Duodenal mucosa (tissue), 2 donors: ENCODE measurements around the gene FSIP2.

ENCODE experiments used
- H3K27ac ChIP-seq: one replicate; pipeline ENCODE4 v1.7.0; 2013; ENCODE audit warnings: low read depth, low read length
- H3K27me3 ChIP-seq, 2 donors: one replicate each; pipeline ENCODE4 v1.7.0; 2013; ENCODE audit warnings: low read length in 2 of 2, control low read depth in 1 of 2; ENCODE audit not compliant: insufficient read depth in 2 of 2, control insufficient read depth in 1 of 2
- H3K36me3 ChIP-seq, 2 donors: one replicate each; pipeline ENCODE4 v1.7.0; 2013; ENCODE audit warnings: low read length in 2 of 2, control low read depth in 1 of 2; ENCODE audit not compliant: insufficient read depth in 2 of 2, control insufficient read depth in 1 of 2
- H3K4me1 ChIP-seq, 2 donors: one replicate each; pipeline ENCODE4 v1.7.0; 2013; ENCODE audit warnings: low read length in 2 of 2, control low read depth in 1 of 2; ENCODE audit not compliant: insufficient read depth in 2 of 2, control insufficient read depth in 1 of 2
- H3K4me3 ChIP-seq, 2 donors: one replicate each; pipeline ENCODE4 v1.7.0; 2013; ENCODE audit warnings: low read length in 2 of 2, low read depth in 1 of 2
- H3K9ac ChIP-seq, 2 donors: one replicate each; pipeline ENCODE4 v1.7.0; 2013; ENCODE audit warnings: low read length in 2 of 2, low read depth in 1 of 2
- H3K9me3 ChIP-seq, 2 donors: one replicate each; pipeline ENCODE4 v1.7.0; 2013; ENCODE audit warnings: low read length in 2 of 2, control low read depth in 1 of 2; ENCODE audit not compliant: control insufficient read depth in 1 of 2

FSIP2 gene

GRCh38 chr2:185806783-185807182, 68.2 kb downstream of the FSIP2 start:
- H3K4me1 ChIP-seq: no peaks in the 10 kb centered on the region

DNA sequence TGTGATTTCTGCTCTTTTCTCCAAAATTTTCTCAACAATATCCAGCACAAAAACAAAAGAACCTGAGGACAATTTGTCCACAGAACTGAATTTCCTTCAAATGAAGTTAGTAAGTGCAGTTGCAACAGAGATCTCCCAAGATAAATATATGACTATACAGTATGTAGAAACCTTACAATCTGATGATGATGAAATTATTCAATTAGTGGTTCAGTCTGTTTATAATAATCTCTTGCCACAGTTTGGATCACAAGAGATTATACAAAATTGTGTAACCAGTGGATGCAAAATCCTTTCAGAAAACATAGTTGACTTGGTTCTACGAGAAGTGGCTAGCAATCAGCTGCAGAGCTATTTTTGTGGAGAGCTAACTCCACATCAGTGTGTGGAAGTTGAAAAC, 68.7 kb downstream of the FSIP2 start:
- Histone ChIP-seq H3K27me3 (no peaks in the 10 kb centered on the region), H3K27ac (no peak overlapping the region), H3K4me1 (no peaks in the 10 kb centered on the region), H3K36me3 (no peaks in the 10 kb centered on the region), H3K9ac (no peak overlapping the region), H3K9me3 (peaks cover 0 to 2% of the 10 kb centered on the region in 2 donors), H3K4me3 (no peak overlapping the region)

More at GRCh38 chr2:185806783-185807182, 68.2 kb downstream of the FSIP2 start:
- Histone ChIP-seq H3K36me3 (no peaks in the 10 kb centered on the region), H3K27me3 (no peaks in the 10 kb centered on the region), H3K9me3 (peaks cover 0 to 2% of the 10 kb centered on the region in 2 donors), H3K4me3 (no peak overlapping the region), H3K9ac (no peak overlapping the region), H3K27ac (no peak overlapping the region)

GRCh38 chr2:185811580-185811979, 73.0 kb downstream of the FSIP2 start:
- no peaks in the 10 kb centered on the region for H3K36me3 ChIP-seq
- H3K9ac ChIP-seq: no peak overlapping the region
- no peaks in the 10 kb centered on the region for H3K4me1 ChIP-seq
- H3K27me3 ChIP-seq: no peaks in the 10 kb centered on the region
- no peak overlapping the region for H3K4me3 ChIP-seq
- H3K9me3 ChIP-seq: peaks cover 0 to 2% of the 10 kb centered on the region in 2 donors
- H3K27ac ChIP-seq: no peak overlapping the region

DNA sequence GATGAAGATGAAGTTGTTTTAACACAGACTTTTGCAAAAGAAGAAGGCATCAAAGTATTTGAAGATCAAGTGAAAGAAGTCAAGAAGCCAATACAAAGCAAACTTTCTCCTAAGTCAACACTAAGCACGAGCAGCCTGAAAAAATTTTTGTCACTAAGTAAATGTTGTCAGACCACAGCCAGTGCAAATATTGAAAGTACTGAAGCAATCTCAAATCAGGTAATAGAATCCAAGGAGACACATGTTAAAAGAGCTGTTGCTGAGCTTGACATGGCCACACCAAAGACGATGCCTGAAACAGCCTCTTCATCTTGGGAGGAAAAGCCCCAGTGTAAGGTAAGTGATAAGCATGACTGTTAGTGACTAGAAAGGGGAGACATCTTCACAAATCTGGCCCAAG, 75.1 kb downstream of the FSIP2 start:
- H3K27me3 ChIP-seq: no peaks in the 10 kb centered on the region
- H3K4me1 ChIP-seq: no peaks in the 10 kb centered on the region
- no peak overlapping the region for H3K4me3 ChIP-seq
- no peak overlapping the region for H3K27ac ChIP-seq
- no peaks in the 10 kb centered on the region for H3K36me3 ChIP-seq
- peaks cover 0 to 2% of the 10 kb centered on the region in 2 donors for H3K9me3 ChIP-seq
- no peak overlapping the region for H3K9ac ChIP-seq

DNA sequence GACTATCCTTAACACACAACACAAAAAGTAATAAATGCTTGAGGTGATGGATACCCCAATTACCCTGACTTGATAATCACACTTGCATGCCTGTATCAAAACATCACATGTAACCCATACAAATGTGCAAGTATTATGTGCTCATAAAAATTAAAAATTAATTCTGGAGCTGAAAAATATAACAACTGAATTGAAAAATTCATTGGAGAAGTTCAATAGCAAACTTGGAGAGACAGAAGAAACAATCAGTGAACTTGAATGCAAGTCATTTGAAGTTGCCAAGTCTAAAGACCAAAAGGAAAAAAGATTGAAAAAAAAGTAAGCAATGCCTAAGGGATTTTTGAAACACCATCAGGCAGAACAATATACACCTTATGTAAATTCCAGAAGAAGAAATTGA, 79.4 kb downstream of the FSIP2 start:
- H3K4me1 ChIP-seq: no peaks in the 10 kb centered on the region
- no peaks in the 10 kb centered on the region for H3K36me3 ChIP-seq
- H3K27me3 ChIP-seq: no peaks in the 10 kb centered on the region
- no peak overlapping the region for H3K4me3 ChIP-seq
- no peak overlapping the region for H3K27ac ChIP-seq
- no peak overlapping the region for H3K9ac ChIP-seq
- H3K9me3 ChIP-seq: no peaks in the 10 kb centered on the region

- no peaks in the 10 kb centered on the region for H3K27me3 ChIP-seq
- H3K27ac ChIP-seq: no peak overlapping the region
- no peaks in the 10 kb centered on the region for H3K9me3 ChIP-seq
- H3K36me3 ChIP-seq: no peaks in the 10 kb centered on the region
- H3K4me1 ChIP-seq: no peaks in the 10 kb centered on the region
- no peak overlapping the region for H3K9ac ChIP-seq
- H3K4me3 ChIP-seq: no peak overlapping the region
Measured at GRCh38 chr2:185821467-185821866, 82.9 kb downstream of the FSIP2 start.

DNA sequence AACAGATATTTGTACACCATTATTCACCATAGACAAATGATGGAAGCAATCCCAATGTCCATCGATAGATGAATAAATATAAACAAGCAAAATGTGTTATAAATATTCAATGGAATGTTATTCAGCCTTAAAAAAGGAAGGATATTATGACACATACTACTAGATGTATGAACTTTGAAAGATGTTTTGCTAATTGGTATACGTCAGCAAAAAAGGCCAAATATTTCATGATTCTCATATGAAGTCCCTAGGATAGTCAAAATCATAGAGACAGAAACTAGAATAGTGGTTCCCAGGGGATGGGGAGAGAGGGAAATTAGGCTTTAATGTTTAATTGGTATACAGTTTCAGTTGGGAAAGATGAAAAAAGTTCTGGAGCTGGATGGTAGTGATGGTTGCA, 85.2 kb downstream of the FSIP2 start:
- no peak overlapping the region for H3K27ac ChIP-seq
- no peak overlapping the region for H3K4me3 ChIP-seq
- no peaks in the 10 kb centered on the region for H3K4me1 ChIP-seq
- no peaks in the 10 kb centered on the region for H3K9me3 ChIP-seq
- no peaks in the 10 kb centered on the region for H3K36me3 ChIP-seq
- no peaks in the 10 kb centered on the region for H3K27me3 ChIP-seq
- no peak overlapping the region for H3K9ac ChIP-seq

DNA sequence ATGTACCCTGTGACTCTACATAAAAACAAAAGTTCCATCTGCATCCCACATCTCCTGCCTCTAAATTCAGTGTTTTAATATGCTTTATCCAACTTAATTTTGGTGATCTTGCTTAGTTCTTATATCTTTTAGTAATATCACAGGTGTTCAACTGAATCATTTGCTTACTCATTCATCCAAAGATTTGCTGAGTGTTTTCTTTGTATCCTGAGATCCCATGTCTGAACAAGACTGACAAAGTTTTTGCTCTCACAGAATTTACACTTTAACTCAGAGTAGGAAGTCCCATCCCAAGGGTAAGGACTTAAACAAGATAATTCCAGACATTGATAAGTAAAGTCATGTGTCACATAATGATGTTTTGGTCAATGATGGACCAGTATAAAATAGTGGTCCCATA, 87.0 kb downstream of the FSIP2 start:
- Histone ChIP-seq H3K27me3 (no peaks in the 10 kb centered on the region), H3K27ac (no peak overlapping the region), H3K9ac (no peak overlapping the region), H3K4me1 (no peaks in the 10 kb centered on the region), H3K36me3 (no peaks in the 10 kb centered on the region), H3K4me3 (no peak overlapping the region), H3K9me3 (no peaks in the 10 kb centered on the region)

DNA sequence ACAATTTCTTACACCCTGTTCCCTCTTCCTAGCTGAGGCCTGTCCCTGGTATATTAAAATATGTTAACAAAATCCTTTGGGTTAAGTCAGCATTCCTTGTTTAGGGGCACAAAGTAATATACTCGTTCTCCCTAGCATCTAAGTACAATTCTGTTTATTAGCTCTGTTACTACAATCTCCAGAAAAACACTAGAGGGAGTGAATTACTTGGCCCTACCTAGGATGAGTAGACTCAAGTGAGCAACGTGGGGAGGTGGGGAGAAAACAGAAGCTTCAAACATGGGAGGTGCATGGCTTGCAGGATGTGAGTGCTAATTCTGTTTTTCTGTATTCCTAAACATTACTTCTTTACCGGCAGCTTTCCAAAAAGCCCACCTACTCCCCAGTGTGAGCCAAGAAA, 89.7 kb downstream of the FSIP2 start:
- Histone ChIP-seq H3K9ac (no peak overlapping the region), H3K4me3 (no peak overlapping the region), H3K4me1 (no peaks in the 10 kb centered on the region), H3K36me3 (no peaks in the 10 kb centered on the region), H3K9me3 (no peaks in the 10 kb centered on the region), H3K27me3 (no peaks in the 10 kb centered on the region), H3K27ac (no peak overlapping the region)

GRCh38 chr2:185833864-185834263, 95.3 kb downstream of the FSIP2 start:
- Histone ChIP-seq H3K27me3 (no peaks in the 10 kb centered on the region), H3K9me3 (peaks cover 0 to 4% of the 10 kb centered on the region in 2 donors), H3K4me1 (no peaks in the 10 kb centered on the region), H3K9ac (no peak overlapping the region), H3K27ac (no peak overlapping the region), H3K36me3 (no peaks in the 10 kb centered on the region), H3K4me3 (no peak overlapping the region)

DNA sequence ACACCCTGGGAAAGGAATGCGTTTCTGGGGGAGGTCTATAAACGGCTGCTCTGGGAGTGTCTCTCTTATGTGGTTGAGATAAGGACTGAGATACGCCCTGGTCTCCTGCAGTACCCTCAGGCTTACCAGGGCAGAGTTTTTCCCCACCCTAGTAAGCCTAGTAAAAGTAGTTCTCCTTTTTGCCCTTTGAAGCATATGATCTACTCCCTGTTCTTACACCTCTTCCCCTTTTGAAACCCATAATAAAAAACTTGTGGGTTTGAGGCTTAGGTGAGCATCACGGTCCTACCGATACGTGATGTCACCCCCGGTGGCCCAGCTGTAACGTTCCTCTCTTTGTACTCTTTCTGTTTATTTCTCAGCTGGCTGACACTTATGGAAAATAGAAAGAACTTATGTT, 97.4 kb downstream of the FSIP2 start:
- no peak overlapping the region for H3K9ac ChIP-seq
- H3K9me3 ChIP-seq: peaks cover 4 to 5% of the 10 kb centered on the region in 2 donors
- H3K36me3 ChIP-seq: no peaks in the 10 kb centered on the region
- H3K27me3 ChIP-seq: no peaks in the 10 kb centered on the region
- H3K4me3 ChIP-seq: no peak overlapping the region
- no peak overlapping the region for H3K27ac ChIP-seq
- H3K4me1 ChIP-seq: no peaks in the 10 kb centered on the region
